ENCODE data around the gene RPL27A.

Gene RPL27A

GRCh38 chr11:8721609-8722500, 39.3 kb downstream of the RPL27A start:
- no peak for DNase-seq (ENCODE audit: low spot score)

- DNase-seq (ENCODE audit: low spot score): no peak
These were observed 40.2 kb downstream of the RPL27A start for GRCh38 chr11:8722809-8723208.

- DNase-seq (ENCODE audit: low spot score): no peak
These were observed 41.1 kb downstream of the RPL27A start for GRCh38 chr11:8723711-8724110.

- no peak for DNase-seq (ENCODE audit: low spot score)
These were observed 42.1 kb downstream of the RPL27A start for GRCh38 chr11:8724682-8725081.

GRCh38 chr11:8726395-8726794, 43.8 kb downstream of the RPL27A start:
- no peak for DNase-seq (ENCODE audit: low spot score)

- DNase-seq (ENCODE audit: low spot score): no peak
These were observed 46.0 kb downstream of the RPL27A start for GRCh38 chr11:8728563-8728962.

GRCh38 chr11:8729067-8729466, 46.5 kb downstream of the RPL27A start:
- no peak for DNase-seq (ENCODE audit: low spot score)

GRCh38 chr11:8729837-8730696, 47.5 kb downstream of the RPL27A start:
- no peak for DNase-seq (ENCODE audit: low spot score)

GRCh38 chr11:8730697-8731020, 48.1 kb downstream of the RPL27A start:
- no peak for DNase-seq (ENCODE audit: low spot score)

GRCh38 chr11:8731647-8732323, 49.2 kb downstream of the RPL27A start:
- no peak for DNase-seq (ENCODE audit: low spot score)

- DNase-seq (ENCODE audit: low spot score): no peak
These were observed 49.7 kb downstream of the RPL27A start for GRCh38 chr11:8732324-8732670.

- DNase-seq (ENCODE audit: low spot score): no peak
These were observed 50.2 kb downstream of the RPL27A start for GRCh38 chr11:8732748-8733241.

GRCh38 chr11:8733852-8734251, 51.3 kb downstream of the RPL27A start:
- no peak for DNase-seq (ENCODE audit: low spot score)

- DNase-seq (ENCODE audit: low spot score): no peak
These were observed 52.5 kb downstream of the RPL27A start for GRCh38 chr11:8735094-8735493.

GRCh38 chr11:8739309-8739793, 56.8 kb downstream of the RPL27A start:
- no peak for DNase-seq (ENCODE audit: low spot score)
